NCI-H82 treated with DMSO at 0.1 percent for 48 hours (cell line): ENCODE measurements around the gene F11R.
"Not testable (repeated sequence)": the region's sequence is repeated elsewhere in the genome, so short reads cannot be mapped to it uniquely, and the experiment has no call there.

Source experiments
- DNase-seq: peaks from one replicate; lab custom pipeline; 2025; ENCODE audit not compliant: unreplicated experiment; lab: John Stamatoyannopoulos, UW

F11R gene

GRCh38 chr1:161044908-161045735 is 24.2 kb upstream of the F11R start:
- peak; percentile 82 for DNase-seq

DNA sequence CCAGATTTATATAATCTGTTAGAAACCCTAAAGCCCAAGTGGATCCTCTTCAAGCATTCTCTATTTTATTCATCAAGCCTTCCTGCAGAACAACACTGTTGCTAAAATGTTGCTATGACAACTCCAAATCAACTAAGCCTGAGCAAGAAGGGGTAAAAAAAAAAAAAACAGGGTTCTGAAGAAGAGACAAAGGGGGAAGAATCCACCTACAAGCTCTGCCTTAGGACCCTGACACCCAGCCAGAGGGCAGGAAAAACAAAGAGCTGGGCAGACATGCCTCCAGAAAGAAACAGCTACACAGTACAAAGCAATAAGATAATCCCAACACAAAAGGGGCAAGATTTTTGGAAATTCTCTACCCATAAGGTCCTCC is 23.6 kb upstream of the F11R start:
- DNase-seq, result no peak

- no peak for DNase-seq
Observed at GRCh38 chr1:161039546-161039945, 18.6 kb upstream of the F11R start.

- no peak for DNase-seq
Observed at GRCh38 chr1:161039154-161039545, 18.2 kb upstream of the F11R start.

GRCh38 chr1:161038523-161039153 is 17.7 kb upstream of the F11R start, which contains the start of gene TSTD1:
TSTD1 (minus strand) TSS chr1:161038964; CDS start chr1:161038889, 75 bp downstream.
- no peak for DNase-seq

DNA sequence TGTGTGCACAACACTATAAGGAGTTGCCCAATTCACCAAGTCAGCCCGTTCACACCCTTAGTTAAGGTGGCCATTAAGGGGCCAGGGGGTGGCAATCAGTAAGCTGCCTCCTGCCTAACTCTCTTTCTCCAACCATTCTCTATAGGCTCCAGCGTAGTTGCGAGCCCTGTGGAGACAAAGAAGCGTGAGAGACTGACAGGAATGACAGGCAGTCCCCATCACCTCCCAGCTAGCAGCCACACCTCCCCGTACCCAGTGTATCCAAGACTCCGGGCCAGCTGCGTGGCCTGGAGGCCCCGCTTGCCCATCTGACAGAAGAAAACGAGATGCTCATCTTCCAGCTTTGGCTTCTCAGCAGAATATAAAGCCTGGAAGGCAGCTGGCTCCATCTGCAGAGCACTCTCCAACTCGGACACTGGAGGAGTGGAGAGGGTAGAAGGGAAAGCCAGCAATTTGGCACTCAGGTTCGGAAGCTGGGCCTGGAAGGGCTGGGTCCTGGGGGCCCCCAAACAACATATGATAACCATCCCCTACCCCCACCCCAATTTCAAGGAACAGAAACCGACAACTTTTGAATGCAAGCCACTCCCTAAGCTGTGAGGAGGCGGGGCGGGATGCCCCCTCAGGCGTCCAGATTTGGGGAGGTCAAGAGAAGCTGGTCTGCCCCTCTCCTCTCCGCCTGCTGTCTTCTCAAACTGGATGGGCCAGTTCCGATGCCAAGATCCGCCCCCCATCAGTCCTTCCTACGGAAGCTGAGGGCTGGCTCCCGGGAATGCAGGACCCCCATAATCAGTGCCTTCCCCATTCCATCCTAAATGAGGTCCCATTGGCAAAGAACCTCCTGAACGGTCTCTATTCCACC is 16.9 kb upstream of the F11R start:
- no peak for DNase-seq

DNA sequence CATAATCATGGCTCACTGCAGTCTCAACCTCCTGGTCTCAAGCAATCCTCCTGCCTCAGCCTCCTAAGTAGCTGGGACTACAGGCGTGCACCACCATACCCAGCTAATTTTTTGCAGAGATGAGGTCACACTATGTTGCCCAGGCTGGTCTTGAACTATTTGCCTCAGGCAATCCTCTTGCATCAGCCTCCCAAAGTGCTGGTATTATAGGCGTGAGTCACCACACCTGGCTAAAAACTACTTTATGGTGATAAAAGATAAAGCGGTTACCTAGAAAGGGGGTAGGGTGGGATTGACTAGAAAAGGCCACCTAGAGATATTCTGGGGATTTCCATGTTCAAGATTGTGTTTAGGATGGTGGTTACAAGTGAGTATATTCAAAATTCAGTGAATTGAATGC is 12.8 kb upstream of the F11R start:
- DNase-seq, result no peak

DNA sequence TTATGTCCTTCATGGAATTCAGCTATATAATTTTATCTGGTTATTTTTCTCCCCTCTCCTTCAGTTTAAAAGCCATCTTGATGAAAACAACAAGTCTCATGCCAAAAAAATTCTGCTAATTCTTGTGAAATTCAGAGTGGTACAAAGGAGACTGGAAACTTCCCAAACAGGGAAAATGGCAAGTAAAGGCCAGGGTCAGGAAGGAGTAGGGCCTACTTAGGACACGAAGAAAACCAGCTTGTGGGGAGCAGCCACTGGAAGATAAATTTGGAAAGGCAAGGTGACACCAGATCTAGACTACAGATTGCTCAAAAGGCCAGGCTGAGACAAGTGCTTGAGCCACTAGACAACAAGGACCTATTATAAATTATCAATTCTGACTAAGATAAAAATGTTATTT is 11.5 kb upstream of the F11R start:
- no peak for DNase-seq

DNA sequence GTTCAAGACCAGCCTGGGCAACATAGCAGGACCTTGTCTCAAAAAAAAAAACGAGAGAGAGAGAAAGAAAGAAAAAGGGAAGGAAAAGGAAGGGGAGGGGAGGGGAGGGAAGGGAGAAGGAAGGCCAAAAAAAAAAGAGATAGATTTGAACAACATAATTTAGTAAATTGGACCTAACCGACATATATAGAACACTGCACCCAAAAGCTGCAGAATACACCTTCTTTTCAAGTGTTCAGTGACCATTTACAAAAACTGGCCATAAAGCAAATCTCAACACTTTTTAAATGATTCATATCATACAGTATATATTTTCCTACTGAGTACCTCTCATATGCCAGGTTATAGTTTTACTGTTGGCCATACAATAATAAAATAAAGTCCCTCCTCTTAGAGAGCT is 10.9 kb upstream of the F11R start:
- no peak for DNase-seq

GRCh38 chr1:161029466-161029865 is 8.5 kb upstream of the F11R start:
- DNase-seq, result not testable (repeated sequence)

DNA sequence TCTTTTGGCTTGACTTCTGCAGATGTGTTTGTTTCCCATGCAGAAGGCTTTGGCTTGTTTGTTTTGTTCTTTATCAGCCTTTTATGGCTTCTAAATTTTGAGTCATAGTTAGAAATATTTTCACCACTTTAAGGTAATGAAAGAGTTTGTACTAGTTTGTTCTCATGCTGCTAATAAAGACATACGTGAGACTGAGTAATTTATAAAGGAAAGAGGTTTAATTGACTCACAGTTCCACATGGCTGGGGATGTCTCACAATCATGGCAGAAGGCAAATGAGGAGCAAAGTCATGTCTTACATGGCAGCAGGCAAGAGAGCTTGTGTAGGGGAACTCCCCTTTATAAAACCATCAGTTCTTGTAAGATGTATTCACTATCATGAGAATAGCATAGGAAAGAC is 6.0 kb upstream of the F11R start:
- DNase-seq, result not testable (repeated sequence)

- DNase-seq, result not testable (repeated sequence)
Observed at GRCh38 chr1:161022432-161022831, 1.5 kb upstream of the F11R start.

DNA sequence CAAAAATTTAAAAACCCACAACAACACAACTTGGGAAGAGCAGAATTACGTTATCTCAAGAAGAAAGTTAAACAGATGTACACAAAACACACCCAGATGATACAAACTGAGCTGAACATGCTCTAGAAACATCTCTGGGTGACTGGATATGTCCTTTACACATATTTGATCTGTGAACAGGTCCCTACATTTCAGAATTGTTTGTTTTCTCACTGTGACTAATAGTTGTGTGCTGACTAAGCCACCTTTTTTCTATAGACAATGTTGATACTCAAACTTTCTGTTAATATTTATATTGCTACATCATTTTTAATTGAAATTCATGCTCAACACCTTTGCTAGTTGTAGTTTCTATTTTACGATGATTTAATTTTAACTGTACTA is 1.0 kb upstream of the F11R start:
- DNase-seq, result no peak

- DNase-seq, result peak; percentile 68
Observed at GRCh38 chr1:161021165-161021969, 415 bp upstream of the F11R start.

DNA sequence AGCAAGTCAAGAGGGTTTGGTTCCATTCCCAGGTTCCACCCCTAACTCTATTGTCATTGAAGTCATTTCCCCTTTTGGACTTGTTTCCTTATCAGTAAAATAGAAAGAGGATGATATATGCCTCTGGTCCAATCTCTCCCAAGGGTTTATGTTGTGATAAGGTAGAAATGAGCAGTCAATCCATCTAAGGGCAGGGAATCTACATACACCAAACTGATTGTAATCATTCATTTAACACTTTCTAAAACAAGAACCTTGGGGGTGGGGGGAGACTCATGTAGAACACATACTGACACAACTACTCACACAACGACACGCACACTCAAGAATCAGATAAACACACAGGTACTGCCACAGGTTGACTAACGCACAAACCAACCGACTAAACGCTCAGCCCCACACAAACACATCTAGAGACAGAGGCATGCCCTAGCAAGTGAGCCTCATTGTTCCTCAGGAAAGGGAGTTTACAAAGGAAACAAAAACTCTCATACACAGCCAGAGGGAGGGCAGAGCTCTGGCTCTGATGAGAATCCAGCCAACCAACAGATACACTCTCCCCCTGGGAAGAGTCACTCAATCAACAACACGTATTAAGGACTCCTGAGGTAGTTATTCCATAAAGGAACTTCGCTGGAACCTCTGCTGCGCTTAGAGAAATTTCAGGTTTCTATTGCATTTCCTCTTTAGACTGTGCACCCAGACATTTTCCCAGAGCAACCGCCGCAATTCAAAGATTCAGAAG is 1.0 kb downstream of the F11R start:
- DNase-seq, result no peak

DNA sequence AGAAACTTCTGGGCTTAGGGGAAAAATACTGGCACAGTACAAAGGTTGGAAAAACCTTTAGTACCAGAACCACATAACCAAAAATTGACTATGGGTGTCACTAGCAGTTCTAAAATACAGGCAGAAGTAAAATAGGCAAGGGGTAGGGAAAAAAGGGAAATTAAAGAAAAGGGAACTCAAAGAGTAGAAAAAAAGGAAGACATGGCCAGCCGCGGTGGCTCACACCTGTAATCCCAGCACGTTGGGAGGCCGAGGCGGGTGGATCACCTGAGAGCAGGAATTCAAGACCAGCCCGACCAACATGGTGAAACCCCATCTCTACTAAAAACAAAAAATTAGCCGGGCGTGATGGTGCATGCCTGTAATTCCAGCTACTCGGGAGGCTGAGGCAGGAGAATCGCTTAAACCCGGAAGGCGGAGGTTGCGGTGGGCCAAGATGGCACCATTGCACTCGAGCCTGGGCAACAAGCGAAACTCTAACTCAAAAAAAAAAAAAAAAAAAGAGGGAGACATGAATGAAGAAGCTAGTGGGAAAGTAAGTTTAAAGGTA is 1.8 kb downstream of the F11R start:
- DNase-seq, result not testable (repeated sequence)

DNA sequence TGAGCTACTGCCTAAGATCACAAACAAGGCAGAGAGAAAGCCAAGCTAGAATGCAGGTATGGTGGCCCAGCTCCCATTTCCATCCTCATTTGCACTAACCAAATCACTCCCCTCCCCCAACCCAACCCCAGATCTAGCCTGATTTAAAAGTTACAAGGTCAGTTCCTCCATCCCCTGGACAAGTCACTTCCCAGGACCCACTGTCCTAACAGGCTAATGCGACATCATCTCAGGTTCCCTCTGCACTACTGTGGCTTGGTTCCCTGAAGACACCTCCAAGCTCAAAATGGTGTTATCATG is 2.4 kb downstream of the F11R start:
- no peak for DNase-seq

DNA sequence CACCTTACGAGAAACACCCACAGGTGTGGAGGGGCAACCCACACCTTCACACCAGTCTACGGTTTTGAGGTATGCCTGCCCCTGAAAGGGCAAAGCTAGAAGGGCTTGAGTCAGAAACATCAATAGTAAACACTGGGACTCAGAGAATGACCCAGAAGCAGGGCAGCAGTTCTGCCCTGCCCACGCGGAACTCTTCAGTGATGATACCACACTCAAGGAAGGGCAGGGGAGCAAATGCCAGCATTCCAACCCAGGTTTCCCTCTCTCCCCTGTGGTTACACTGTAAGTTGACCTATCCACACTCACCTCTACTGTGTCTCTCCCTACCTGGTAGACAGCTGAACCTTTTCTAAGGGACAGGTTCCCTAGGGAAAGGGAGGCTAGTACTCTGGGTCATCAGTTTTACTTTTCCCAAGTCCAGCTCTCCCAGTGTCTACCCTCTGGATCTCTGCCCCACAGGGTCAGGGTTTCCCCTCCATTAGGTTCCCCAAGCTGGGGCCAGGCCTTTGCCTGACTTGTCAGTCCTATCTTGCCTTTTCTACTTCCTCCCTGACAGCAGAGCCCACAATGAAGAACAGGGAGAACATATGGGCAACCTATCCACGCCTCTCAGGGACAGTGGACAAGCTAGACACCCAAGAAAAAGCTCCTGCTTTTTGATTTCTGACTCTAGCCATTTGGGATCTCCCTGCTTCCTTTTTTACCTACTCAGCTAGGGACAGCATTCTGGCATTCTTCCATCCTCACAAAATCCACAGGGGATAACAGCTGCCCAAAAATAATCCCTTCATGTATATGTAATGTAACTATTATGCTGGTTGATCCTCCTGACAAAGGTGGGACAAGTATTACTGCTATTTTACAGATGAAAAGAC is 3.0 kb downstream of the F11R start:
- no peak for DNase-seq

- not testable (repeated sequence) for DNase-seq
Observed at GRCh38 chr1:161017181-161017580, 3.8 kb downstream of the F11R start.
